GM12878 (cell line): Measurements from ENCODE around the gene SGSM2. TPM values are rescaled to one million over a fixed set of nuclear protein-coding genes. Genes with fewer than 3 reads are reported as not detected.

Experiments
- ATAC-seq: fragments of 200-7000 bp; cut with Tn5 transposase; 3 replicates; pipeline ENCODE4 v1.9.1; 2020; ENCODE audit warnings: mild to moderate bottlenecking, moderate library complexity
- BruUV-seq: library from RNA; stranded (reverse); fragments of 400-500 nt; replicated peaks from 2 replicates; lab custom pipeline; 2021; lab: Mats Ljungman, UMichigan
- CTCF ChIA-PET: fragments of 300-600 bp; sonication (Branson Sonifier 250); formaldehyde crosslinking; extraction: SDS; loops from one replicate; lab custom pipeline; 2021; ENCODE audit warnings: inconsistent platforms; lab: Yijun Ruan, JAX
- POLR2A ChIA-PET: fragments of 350-600 bp; formaldehyde crosslinking; extraction: SDS; loops from one replicate; lab custom pipeline; 2021; ENCODE audit warnings: inconsistent platforms; lab: Charles Lee
- RAD21 ChIA-PET: fragments of 300-600 bp; sonication (Branson Sonifier 250); formaldehyde crosslinking; loops from one replicate; lab custom pipeline; 2023; ENCODE audit warnings: antibody characterized with exemption; ENCODE audit not compliant: unreplicated experiment; lab: Charles Lee
- SMC1A ChIA-PET: fragments of 300-600 bp; sonication (Branson Sonifier 250); formaldehyde crosslinking; loops from one replicate; lab custom pipeline; 2023; ENCODE audit not compliant: unreplicated experiment, uncharacterized antibody; lab: Charles Lee
- DNase-seq: peaks from one replicate; pipeline ENCODE4 v3.0.0-alpha.2; 2011; ENCODE audit warnings: low read depth, low spot score
- FAIRE-seq: peaks from 3 replicates; lab custom pipeline; 2011; peaks lifted over from hg19 to GRCh38; lab: Jason Lieb, UNC
- H2AFZ ChIP-seq: 2 replicates; pipeline ENCODE4 v1.6.0; 2011; ENCODE audit warnings: low read depth, low read length, control low read depth; ENCODE audit not compliant: control insufficient read depth
- H3K27ac ChIP-seq: 2 replicates; pipeline ENCODE4 v1.5.1; 2011; ENCODE audit warnings: control low read depth; ENCODE audit not compliant: control insufficient read depth, insufficient read depth
- H3K27me3 ChIP-seq, 2 experiments: replicated peaks in 1 of 2; 2 replicates each; pipeline versions ENCODE4 v1.6.0 to v1.6.1; 2011; ENCODE audit warnings: low read length in 1 of 2; ENCODE audit not compliant: control insufficient read depth in 2 of 2, insufficient read depth in 2 of 2
- H3K36me3 ChIP-seq, 2 experiments: 2 replicates each; pipeline ENCODE4 v1.5.1; 2011; ENCODE audit warnings: low read length in 1 of 2; ENCODE audit not compliant: control insufficient read depth in 2 of 2, insufficient read depth in 2 of 2
- H3K4me1 ChIP-seq: 2 replicates; pipeline ENCODE4 v1.6.1; 2011; ENCODE audit warnings: mild to moderate bottlenecking, low read length, moderate library complexity, mixed read lengths; ENCODE audit not compliant: control insufficient read depth, insufficient read depth
- H3K4me2 ChIP-seq: 2 replicates; pipeline ENCODE4 v1.6.0; 2011; ENCODE audit warnings: control low read depth; ENCODE audit not compliant: control insufficient read depth, insufficient read depth
- H3K4me3 ChIP-seq: fragments of 200-600 bp; sonication (generic); 2 replicates; pipeline ENCODE4 v1.5.1; 2016
- H3K79me2 ChIP-seq: 2 replicates; pipeline ENCODE4 v1.6.0; 2011; ENCODE audit warnings: low read length; ENCODE audit not compliant: control insufficient read depth, insufficient read depth
- H3K9ac ChIP-seq: 2 replicates; pipeline ENCODE4 v1.8.0; 2011; ENCODE audit warnings: low read length, control low read depth, mixed read lengths; ENCODE audit not compliant: control insufficient read depth, insufficient read depth
- H3K9me3 ChIP-seq: replicated peaks from 3 replicates; pipeline ENCODE4 v1.5.1; 2011; ENCODE audit warnings: mild to moderate bottlenecking, low read length; ENCODE audit not compliant: control insufficient read depth, insufficient read depth
- H4K20me1 ChIP-seq: 2 replicates; pipeline ENCODE4 v1.6.0; 2011; ENCODE audit not compliant: control insufficient read depth, insufficient read depth
- ATF2 ChIP-seq: IDR thresholded peaks from 2 replicates; pipeline ENCODE4 v1.6.1; 2012; ENCODE audit warnings: low read length, inconsistent platforms
- CTCF ChIP-seq, 3 experiments: IDR thresholded peaks in 2 of 3; conservative IDR thresholded peaks in 1 of 3; 2 replicates each; pipeline ENCODE4 v1.5.1; 2011; ENCODE audit warnings: low read depth in 3 of 3, low read length in 3 of 3, mild to moderate bottlenecking in 3 of 3, control low read depth in 2 of 3, moderate library complexity in 2 of 3, inconsistent platforms in 1 of 3, mixed read lengths in 1 of 3; ENCODE audit not compliant: control insufficient read depth in 2 of 3, insufficient read depth in 1 of 3; ENCODE audit errors: extremely low read depth in 1 of 3
- E2F8 ChIP-seq: fragments of 450-650 bp; IDR thresholded peaks from 2 replicates; pipeline ENCODE4 v1.6.1; 2018; ENCODE audit warnings: mild to moderate bottlenecking, low read depth, moderate library complexity; ENCODE audit not compliant: partially characterized antibody
- FOXM1 ChIP-seq: IDR thresholded peaks from 2 replicates; pipeline ENCODE4 v1.6.1; 2012; ENCODE audit warnings: low read depth, mild to moderate bottlenecking, inconsistent platforms, low read length, moderate library complexity
- MEF2B ChIP-seq: fragments of 450-650 bp; IDR thresholded peaks from 2 replicates; pipeline ENCODE4 v1.6.1; 2018; ENCODE audit warnings: mild to moderate bottlenecking, moderate library complexity; ENCODE audit not compliant: partially characterized antibody, poor library complexity, severe bottlenecking
- NBN ChIP-seq: fragments of 450-650 bp; IDR thresholded peaks from 2 replicates; pipeline ENCODE4 v1.6.1; 2016
- RAD21 ChIP-seq: IDR thresholded peaks from 2 replicates; pipeline ENCODE4 v1.6.1; 2011; ENCODE audit warnings: mild to moderate bottlenecking, low read depth, low read length, moderate library complexity; ENCODE audit not compliant: insufficient read depth
- RUNX3 ChIP-seq: IDR thresholded peaks from 2 replicates; pipeline ENCODE4 v1.6.1; 2012; ENCODE audit warnings: low read length, inconsistent platforms
- SKIL ChIP-seq: fragments of 450-650 bp; IDR thresholded peaks from 2 replicates; pipeline ENCODE4 v1.6.1; 2017; ENCODE audit warnings: mild to moderate bottlenecking, low read depth, inconsistent platforms; ENCODE audit not compliant: poor library complexity, severe bottlenecking
- SMC3 ChIP-seq: IDR thresholded peaks from 2 replicates; pipeline ENCODE4 v1.6.1; 2011; ENCODE audit warnings: low read length, improper control_type of control experiment, borderline replicate concordance
- TCF7 ChIP-seq: IDR thresholded peaks from 2 replicates; pipeline ENCODE4 v1.6.1; 2014; ENCODE audit warnings: antibody characterized with exemption, borderline replicate concordance
- YY1 ChIP-seq: IDR thresholded peaks from 2 replicates; pipeline ENCODE4 v1.6.1; 2011; ENCODE audit warnings: low read depth, mild to moderate bottlenecking, low read length
- ZNF217 ChIP-seq: fragments of 450-650 bp; IDR thresholded peaks from 2 replicates; pipeline ENCODE4 v1.6.1; 2017; ENCODE audit warnings: antibody characterized with exemption, mild to moderate bottlenecking
- WGBS: methylation state at CpG from one replicate; pipeline ENCODE4 v1.1.6; 2016; ENCODE audit warnings: low lambda C conversion rate; ENCODE audit not compliant: insufficient replicate concordance, insufficient coverage; ENCODE audit errors: missing lambda C conversion rate; 5-methylcytosine and 5-hydroxymethylcytosine counted together
- in situ Hi-C: fragments of 300-500 bp; cut with MboI; formaldehyde crosslinking; loops from 9 replicates; pipeline ENCODE4 v1.14.3; 2018; ENCODE audit warnings: mixed read lengths
- intact Hi-C: fragments of 100-400 bp; cut with micrococcal nuclease; formaldehyde crosslinking; loops from one replicate; pipeline ENCODE4 v1.14.2; 2022; ENCODE audit not compliant: unreplicated experiment
- polyA plus RNA-seq, 11 experiments: library from polyadenylated mRNA; depleted of rRNA in 4 of 11; unstranded in 6 of 11; stranded (reverse) in 5 of 11; fragments of >200 nt; fragmentation: Nextera tagmentation in 4 of 11; fragmentation: Illumina TruSeq in 1 of 11; extraction: Ambion mirVana in 4 of 11; extraction: Trizol in 1 of 11; gene quantifications; 1 replicate in 1 of 11; 2 replicates in 10 of 11; pipeline versions ENCODE4 v1.2.1 to v1.2.3, GENCODE V29; 2011 to 2016; ENCODE audit warnings: inconsistent platforms in 2 of 11, missing spikeins in 2 of 11, low read depth in 1 of 11
- total RNA-seq, 4 experiments: library from RNA; depleted of rRNA in 3 of 4; stranded (reverse); fragments of >200 nt in 3 of 4; fragmentation: Illumina TruSeq in 1 of 4; extraction: Trizol in 1 of 4; gene quantifications; 2 replicates each; pipeline versions ENCODE4 v1.2.1 to v1.2.3, GENCODE V29; 2013 to 2021

SGSM2 gene
- total and polyA plus RNA-seq, 10 of the 15 experiments (the other 5 are each of a cell fraction or from before 2014, with no cell fraction given): 0.50 to 50.9 (median 18.5) TPM

- Histone ChIP-seq H3K4me2 (no peak overlapping the region), H3K79me2 (no peaks in the 10 kb centered on the region), H3K4me1 (no peaks in the 10 kb centered on the region), H3K9ac (no peak overlapping the region), H3K36me3 (peaks cover 15 to 21% of the 10 kb centered on the region in 2 experiments), H4K20me1 (no peaks in the 10 kb centered on the region), H3K27ac (no peak overlapping the region), H3K4me3 (no peak overlapping the region), H3K9me3 (no peaks in the 10 kb centered on the region), H3K27me3 (no peaks in the 10 kb centered on the region), H2AFZ (no peak overlapping the region)
- BruUV-seq: no TSS peak
- CTCF ChIA-PET: interaction anchor here (0.6 to 9.9 kb wide), 55 partner anchors 8 to 1744 kb away, joined by 3 to 597 read pairs (median 4); partner anchors contain the start of genes HIC1, SGSM2 and TSR1
- in situ Hi-C loops: loop anchor here (25.0 kb wide), 1 partner anchor 596 kb away; no protein-coding TSS in a partner anchor
- no peak for DNase-seq
- FAIRE-seq: peak; percentile 35
- intact Hi-C loops: loop anchor here (1.0 kb wide), 1 partner anchor 34 kb away; no protein-coding TSS in a partner anchor
- RAD21 ChIA-PET: interaction anchor here (0.5 to 10.1 kb wide), 31 partner anchors 9 to 414 kb away, joined by 3 to 376 read pairs (median 4); partner anchors contain the start of genes MNT and TSR1
- SMC1A ChIA-PET: interaction anchor here (0.6 to 12.3 kb wide), 34 partner anchors 8 to 399 kb away, joined by 3 to 364 read pairs (median 4); partner anchors contain the start of genes METTL16 and TSR1
- 22% methylated on average over 19 of the region's 19 CpGs for WGBS
- peak; percentile 93 for ATAC-seq
- POLR2A ChIA-PET: interaction anchor here (0.5 to 3.0 kb wide), 8 partner anchors 11 to 147 kb away, joined by 3 to 15 read pairs (median 4); no protein-coding TSS in a partner anchor
- no peak for TF ChIP-seq ATF2
- TF ChIP-seq E2F8: peak; percentile 60
- TF ChIP-seq SMC3: peak; percentile 98
- TF ChIP-seq FOXM1: 0 out of 2 replicates have a peak, but pooled peaks have one; percentile 29
- peak; percentile 67; the same call in 1 of the 2 replicates for TF ChIP-seq YY1
- TF ChIP-seq ZNF217: no peak
- peak; percentile 88 for TF ChIP-seq RAD21
- no peak for TF ChIP-seq TCF7
- TF ChIP-seq CTCF (IDR thresholded peaks at IDR 0.05 in 2 of 3, conservative IDR thresholded peaks at IDR 0.05 in 1 of 3; ENCODE audit: control insufficient read depth in 2 of 3, extremely low read depth in 1 of 3, insufficient read depth in 1 of 3, low read depth in 3 of 3, low read length in 3 of 3): peak; percentile 97
- peak; percentile 11; the same call in 1 of the 2 replicates for TF ChIP-seq RUNX3
- no peak for TF ChIP-seq NBN
- TF ChIP-seq SKIL: peak; percentile 55
- peak; percentile 47 for TF ChIP-seq MEF2B
Observed at GRCh38 chr17:2416010-2416734, 78.9 kb downstream of the SGSM2 start.
